Sigmoid colon (tissue), 4 donors: ENCODE measurements around the gene HSD17B8.

Experiments
- POLR2A ChIP-seq, 2 donors: fragments of 450-650 bp; IDR thresholded peaks; one replicate each; pipeline ENCODE4 v1.6.1; 2016; ENCODE audit warnings: antibody characterized with exemption in 2 of 2, mild to moderate bottlenecking in 2 of 2, moderate library complexity in 2 of 2
- POLR2AphosphoS5 ChIP-seq, 4 donors: sonication (generic); formaldehyde crosslinking; IDR thresholded peaks; one replicate each; pipeline ENCODE4 v1.6.1; 2017; ENCODE audit warnings: antibody characterized with exemption in 4 of 4
- TF ChIP-seq, protein P1 (sequence below), 4 experiments: fragments of 450-650 bp in 3 of 4; fragments of 200-600 bp in 1 of 4; IDR thresholded peaks; one replicate each; pipeline ENCODE4 v1.5.1; 2016 to 2019; ENCODE audit warnings: antibody characterized with exemption in 4 of 4, mild to moderate bottlenecking in 3 of 4, moderate library complexity in 2 of 4

DNA sequence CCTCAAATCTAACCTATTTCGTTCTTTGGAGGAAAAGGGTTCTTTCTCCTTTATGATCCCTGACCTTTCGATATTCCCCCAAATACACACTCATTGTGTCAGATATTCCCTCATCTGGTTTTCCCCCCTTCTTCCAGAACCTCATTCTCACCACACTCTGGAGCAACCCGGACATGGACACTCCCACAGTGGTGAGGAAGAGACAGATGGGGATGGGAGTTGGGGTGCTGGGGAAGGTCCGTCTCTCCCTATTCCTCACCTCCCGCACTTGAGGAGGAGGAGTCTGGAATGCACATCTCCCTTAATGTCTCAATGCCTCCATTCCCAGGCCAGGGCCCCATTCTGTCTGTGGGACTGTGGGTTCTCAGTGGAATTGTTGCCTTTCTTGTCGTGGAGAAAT, 2.5 kb upstream of the HSD17B8 start:
- TF ChIP-seq, protein P1, sequence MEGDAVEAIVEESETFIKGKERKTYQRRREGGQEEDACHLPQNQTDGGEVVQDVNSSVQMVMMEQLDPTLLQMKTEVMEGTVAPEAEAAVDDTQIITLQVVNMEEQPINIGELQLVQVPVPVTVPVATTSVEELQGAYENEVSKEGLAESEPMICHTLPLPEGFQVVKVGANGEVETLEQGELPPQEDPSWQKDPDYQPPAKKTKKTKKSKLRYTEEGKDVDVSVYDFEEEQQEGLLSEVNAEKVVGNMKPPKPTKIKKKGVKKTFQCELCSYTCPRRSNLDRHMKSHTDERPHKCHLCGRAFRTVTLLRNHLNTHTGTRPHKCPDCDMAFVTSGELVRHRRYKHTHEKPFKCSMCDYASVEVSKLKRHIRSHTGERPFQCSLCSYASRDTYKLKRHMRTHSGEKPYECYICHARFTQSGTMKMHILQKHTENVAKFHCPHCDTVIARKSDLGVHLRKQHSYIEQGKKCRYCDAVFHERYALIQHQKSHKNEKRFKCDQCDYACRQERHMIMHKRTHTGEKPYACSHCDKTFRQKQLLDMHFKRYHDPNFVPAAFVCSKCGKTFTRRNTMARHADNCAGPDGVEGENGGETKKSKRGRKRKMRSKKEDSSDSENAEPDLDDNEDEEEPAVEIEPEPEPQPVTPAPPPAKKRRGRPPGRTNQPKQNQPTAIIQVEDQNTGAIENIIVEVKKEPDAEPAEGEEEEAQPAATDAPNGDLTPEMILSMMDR (IDR thresholded peaks at IDR 0.05): no peak
- no peak for TF ChIP-seq POLR2AphosphoS5 (IDR thresholded peaks at IDR 0.05)
- TF ChIP-seq POLR2A (IDR thresholded peaks at IDR 0.05): no peak
